Fibroblast of gingiva (primary cell): ENCODE results near the gene TRIOBP.

Source experiments
- DNase-seq: peaks from one replicate; pipeline ENCODE4 v3.0.0-alpha.2; 2011; ENCODE audit warnings: low read depth

TRIOBP gene

DNA sequence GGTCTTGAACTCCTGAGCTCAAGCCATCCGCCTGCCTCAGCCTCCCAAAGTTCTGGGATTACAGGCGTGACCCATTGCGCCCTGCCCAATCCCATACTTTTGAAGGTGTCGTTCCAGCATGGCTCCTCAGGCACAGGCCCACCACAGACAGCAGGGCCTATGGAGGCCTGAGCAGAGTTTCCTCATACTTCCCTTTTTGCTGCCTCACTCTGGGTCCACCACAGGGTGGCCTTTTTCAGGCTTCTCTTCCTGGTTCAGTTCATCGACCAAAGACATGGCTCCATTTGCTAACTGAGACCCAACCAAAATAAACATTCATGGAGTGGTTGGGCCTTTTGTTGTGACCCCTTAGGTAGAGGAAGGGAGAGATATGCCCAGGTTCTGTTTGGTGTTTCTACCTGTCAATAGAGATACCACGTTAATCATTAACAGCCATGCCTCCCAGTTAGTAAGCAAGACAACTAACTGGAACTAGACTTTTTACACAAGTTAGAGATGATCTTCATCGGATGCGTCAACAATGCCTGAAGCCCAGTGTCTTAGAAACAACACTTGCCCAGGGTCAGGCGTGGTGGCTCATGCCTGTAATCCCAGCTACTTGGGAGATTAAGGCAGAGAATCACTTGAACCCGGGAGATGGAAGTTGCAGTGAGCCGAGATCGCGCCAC is 35.1 kb downstream of the TRIOBP start:
- no peak for DNase-seq

- DNase-seq, result no peak
Observed at GRCh38 chr22:37732699-37733607, 36.1 kb downstream of the TRIOBP start.

GRCh38 chr22:37733625-37734401 is 37.0 kb downstream of the TRIOBP start:
- no peak for DNase-seq

DNA sequence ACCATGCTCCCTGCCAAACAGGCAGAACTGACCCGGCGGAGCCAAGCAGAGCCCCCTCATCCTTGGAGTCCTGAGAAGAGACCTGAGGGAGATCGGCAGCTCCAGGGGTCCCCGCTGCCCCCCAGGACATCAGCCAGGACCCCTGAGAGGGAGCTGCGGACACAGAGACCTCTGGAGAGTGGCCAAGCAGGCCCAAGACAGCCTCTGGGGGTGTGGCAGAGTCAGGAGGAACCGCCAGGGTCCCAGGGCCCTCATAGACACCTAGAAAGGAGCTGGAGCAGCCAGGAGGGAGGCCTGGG is 37.5 kb downstream of the TRIOBP start:
- DNase-seq, result no peak

DNA sequence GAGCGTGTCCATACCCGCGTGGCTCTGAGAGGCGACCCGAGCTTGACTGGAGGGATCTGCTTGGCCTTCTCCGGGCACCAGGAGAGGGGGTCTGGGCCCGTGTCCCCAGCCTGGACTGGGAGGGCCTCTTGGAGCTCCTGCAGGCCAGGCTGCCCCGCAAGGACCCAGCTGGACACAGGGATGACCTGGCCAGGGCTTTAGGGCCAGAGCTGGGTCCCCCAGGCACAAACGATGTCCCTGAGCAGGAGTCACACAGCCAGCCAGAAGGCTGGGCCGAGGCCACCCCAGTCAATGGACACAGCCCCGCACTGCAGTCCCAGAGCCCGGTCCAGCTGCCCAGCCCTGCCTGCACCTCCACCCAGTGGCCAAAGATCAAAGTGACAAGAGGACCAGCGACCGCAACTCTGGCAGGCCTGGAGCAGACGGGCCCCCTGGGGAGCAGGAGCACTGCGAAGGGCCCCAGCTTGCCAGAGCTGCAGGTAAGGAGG is 38.2 kb downstream of the TRIOBP start:
- DNase-seq, result peak; percentile 42

- peak; percentile 32 for DNase-seq
Observed at GRCh38 chr22:37739035-37739434, 42.2 kb downstream of the TRIOBP start.

- DNase-seq, result no peak
Observed at GRCh38 chr22:37739611-37740049, 42.8 kb downstream of the TRIOBP start.

DNA sequence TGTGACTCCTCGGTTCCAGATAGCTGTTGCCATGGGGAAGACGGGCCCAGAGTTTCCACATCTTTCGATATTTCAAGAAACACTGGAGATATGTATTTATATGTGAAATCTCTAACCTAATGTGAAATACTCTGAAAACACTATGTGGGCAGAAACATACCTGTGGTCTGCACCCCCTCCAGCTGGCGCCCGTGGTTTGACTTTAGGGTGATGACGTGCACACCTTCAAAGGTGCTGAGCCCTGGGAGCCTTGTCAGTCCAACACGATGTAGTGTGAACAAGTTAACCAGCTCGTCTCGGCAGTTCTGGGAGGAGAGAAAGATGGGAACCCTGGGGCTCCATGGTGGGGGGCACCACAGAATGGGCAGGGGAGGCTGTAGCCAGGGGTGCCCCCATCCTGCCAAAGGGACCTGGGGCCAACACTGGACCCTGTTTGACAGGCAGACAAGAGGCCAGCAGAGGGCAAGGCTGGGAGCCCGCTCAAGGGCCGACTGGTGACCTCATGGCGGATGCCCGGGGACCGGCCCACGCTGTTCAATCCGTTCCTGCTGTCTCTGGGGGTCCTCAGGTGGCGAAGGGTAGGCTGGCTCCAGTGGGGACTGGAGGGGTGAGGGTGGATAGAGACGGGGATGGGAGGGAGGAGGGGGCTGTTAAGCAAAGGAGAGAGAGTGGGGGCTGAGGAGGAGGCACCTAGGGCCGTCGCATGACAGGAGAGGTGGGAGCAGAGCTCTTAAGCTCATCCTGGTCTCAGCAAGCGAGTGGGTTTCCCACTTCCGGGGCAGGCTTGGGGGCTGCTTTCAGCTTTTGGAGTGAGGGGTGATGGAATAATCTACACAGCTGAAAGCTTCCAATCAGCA is 43.8 kb downstream of the TRIOBP start:
- DNase-seq, result no peak

- peak; percentile 95 for DNase-seq
Observed at GRCh38 chr22:37741312-37741795, 44.5 kb downstream of the TRIOBP start.

GRCh38 chr22:37742376-37743171 is 45.7 kb downstream of the TRIOBP start:
- peak; percentile 81 for DNase-seq

GRCh38 chr22:37744589-37744988 is 47.7 kb downstream of the TRIOBP start:
- no peak for DNase-seq

DNA sequence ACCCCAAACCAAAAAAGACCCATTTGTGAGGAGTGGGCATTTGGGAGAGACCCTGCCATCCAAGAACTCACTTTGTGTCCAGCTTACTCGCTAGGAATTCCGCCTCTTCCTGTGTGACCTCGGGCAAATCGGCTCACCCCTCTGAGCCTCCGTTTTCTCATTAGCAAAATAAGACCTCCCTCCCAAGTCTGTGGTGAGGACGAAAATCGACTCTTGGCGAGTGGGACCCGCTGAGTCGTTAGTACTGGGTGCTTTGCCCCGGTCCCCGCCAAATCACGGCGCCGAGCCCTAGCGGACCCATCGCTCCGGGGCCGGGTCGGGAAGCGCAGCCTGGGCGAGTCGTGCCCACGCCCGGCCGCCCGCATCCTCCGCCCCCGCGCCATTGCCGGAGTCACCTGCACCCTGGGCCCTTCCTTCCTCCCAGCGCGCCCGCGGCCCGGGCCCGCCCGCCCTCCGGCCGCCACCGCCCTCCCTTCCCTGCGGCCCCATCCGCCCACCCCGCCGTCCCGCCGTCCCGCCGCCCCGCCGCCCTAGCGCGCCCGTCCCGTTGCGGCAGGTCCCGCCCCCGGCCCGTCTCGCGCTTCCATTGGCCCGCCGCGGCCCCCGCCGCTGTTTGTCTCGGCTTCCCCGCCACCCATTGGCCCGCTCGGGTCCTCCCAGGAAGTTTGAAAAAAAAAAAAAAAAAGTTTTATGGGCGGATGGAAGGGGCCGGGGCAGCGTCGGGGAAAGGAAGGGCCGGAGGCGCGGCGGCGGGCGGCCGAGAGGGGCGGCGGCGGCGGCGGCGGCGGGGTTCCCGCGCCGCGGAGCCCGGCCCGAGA is 48.9 kb downstream of the TRIOBP start:
- peak; percentile 87 for DNase-seq

DNA sequence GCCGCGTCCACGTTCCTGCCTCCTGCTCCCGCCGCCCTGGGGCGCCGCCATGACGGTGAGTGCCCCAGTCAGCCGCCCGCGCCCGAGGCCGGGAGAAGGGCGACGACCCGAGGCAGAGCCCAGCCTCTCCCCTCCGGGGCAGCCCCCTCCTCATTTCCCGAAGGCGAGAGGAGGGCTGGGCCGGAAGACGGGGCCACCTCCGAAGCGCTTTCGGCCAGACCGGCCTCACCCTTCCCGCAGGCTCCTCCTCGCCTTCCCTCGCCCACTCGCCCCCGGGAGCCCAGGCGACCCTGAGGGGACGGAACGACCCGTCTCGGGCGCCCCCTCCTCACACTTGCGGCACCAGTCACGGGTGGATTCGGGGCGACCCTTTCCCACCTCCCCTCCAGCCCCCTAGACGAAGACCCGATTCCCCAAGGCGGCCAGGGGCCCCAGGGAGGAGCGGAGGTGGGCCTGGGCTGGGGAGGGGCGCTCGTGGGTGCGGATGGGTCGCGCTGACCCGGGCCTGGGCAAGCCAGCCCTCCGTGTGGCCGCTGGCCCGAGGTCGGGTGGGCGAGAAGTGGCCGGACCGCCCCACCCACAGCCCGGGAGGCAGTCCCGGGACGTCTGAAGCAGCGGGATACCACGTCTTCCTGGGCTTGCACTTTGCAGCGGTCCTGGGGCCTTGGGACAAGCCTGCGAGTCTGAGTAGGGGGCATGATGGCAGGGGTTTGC is 49.7 kb downstream of the TRIOBP start:
- no peak for DNase-seq

DNA sequence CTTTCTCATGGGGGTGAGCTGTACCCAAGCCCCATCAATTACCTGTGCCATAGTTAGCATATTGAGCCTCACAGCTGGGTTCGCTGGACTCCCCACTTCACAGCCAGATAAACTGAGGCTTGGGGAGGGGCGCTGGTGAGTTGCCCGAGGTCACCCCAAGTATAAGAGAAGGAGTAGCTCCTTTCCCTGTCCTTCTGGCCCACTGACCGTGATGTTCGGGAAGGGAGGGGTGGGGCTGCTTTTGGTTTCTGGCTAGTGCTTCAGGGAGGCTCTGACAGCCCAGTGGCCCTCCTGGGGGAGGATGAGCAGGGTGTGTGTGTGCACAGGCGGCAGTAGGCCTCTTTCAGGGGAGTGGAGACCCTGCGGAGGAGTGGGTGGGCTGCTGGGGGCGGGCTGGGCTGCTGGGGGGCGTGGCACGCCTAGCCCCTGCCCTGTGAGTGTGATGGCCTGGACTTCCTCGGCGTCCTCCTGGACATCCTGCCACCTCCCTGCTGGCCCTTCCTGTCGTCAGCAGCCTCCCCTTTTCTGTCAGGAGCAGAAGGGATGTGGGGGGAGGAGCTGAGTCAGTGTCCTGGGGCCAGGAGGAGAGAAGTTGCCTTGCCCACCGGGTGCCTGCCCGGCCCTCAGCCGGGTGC is 50.3 kb downstream of the TRIOBP start:
- DNase-seq, result peak; percentile 28

- no peak for DNase-seq
Observed at GRCh38 chr22:37747715-37748100, 50.9 kb downstream of the TRIOBP start.

DNA sequence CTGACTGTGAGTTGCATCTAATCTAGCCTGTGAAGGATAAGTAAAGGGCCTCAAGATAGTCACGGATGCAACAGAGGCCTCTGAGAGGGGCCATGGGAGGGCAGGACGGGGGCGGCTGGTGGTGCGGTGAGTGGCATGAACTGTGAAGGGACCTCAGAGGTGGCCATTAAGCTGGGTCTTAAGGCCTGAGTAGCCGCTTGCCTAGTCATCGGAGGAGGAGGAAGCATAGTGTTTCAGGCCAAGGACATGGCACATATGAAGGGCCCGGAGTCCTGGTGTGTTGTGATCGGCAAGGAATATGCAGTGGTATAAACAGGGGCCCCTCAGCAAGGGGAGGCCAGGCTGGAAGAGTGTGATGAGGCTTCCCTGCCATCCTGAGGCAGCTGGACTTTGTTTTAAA is 51.8 kb downstream of the TRIOBP start:
- no peak for DNase-seq

GRCh38 chr22:37749226-37749625 is 52.4 kb downstream of the TRIOBP start:
- DNase-seq, result no peak

DNA sequence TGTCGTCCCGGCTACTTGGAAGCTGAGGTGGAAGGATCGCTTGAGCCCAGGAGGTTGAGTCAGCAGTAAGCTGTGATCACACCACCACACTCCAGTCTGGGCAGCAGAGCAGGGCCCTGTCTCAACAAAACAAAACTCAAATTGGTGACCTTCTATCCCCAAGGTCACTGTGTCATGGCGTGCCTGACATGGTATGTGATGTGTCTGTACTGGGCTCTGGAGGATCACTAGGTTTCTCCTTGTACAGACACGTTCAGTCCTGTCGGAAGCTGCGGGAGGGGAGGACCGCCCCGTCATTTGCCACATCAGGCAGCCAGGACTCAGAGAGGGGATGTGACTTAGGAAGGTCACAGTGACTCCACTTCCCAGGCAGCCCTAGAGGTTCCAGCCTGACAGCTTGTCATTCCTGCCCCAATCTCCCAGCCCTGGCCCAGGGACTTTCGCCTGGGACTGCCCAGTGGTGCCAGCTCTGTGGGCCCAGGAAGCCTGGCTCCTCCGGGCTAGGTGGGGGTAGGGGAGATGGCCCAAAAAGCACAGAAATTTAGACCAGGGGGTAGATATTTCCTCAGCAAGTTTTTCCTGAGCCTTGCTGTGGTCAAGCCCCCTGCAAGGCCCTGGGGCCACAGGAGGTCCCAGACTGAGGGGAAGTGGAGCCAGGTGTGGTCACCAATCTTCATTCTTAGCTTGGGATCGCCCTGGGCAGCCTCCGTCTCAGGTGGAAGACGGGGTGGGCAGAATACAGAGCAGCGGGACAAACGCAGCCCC is 53.2 kb downstream of the TRIOBP start:
- DNase-seq, result peak; percentile 65
